Measurements from ENCODE around the gene ZCCHC7. TPM values are rescaled to one million over a fixed set of nuclear protein-coding genes. Genes with fewer than 3 reads are reported as not detected.

ZCCHC7 gene
- total and polyA plus RNA-seq, 10 of the 15 experiments (the other 5 are each of a cell fraction or from before 2014, with no cell fraction given): 42.9 to 178 (median 53.3) TPM

DNA sequence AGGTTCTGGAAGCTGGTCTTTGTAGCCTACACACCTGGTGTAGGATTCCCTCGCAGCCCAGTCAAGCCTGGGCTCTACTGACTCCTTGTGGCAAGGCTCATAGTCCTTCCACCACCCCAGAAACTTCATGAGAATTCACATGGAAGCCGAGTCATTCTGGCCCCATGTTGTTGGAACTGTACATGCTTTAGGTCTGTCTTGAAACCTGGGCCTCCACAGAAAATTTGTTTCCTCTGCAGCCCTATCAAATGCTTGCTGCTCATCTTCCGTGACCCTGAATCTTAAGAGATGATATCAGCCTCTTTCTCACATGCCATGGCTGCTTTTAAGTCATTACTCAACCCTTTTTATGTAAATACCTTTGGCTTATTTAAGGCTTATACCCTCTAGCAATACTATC lies 188.8 kb downstream of the ZCCHC7 start:
- Histone ChIP-seq H3K4me3 (no peak overlapping the region), H4K20me1 (ENCODE audit: control insufficient read depth, insufficient read depth) (no peaks in the 10 kb centered on the region), H3K9me3 (replicated peaks; ENCODE audit: control insufficient read depth, insufficient read depth, low read length) (no peaks in the 10 kb centered on the region; the same call in 2 of the 3 replicates), H3K4me2 (ENCODE audit: control insufficient read depth, insufficient read depth) (no peak overlapping the region), H3K4me1 (ENCODE audit: control insufficient read depth, insufficient read depth, low read length) (peaks cover 11% of the 10 kb centered on the region), H2AFZ (ENCODE audit: control insufficient read depth, low read depth, low read length) (no peak overlapping the region; the same call in 1 of the 2 replicates), H3K79me2 (ENCODE audit: control insufficient read depth, insufficient read depth, low read length) (no peaks in the 10 kb centered on the region; the same call in none of the 2 replicates), H3K27ac (ENCODE audit: control insufficient read depth, insufficient read depth) (peak overlapping the region; percentile 22), H3K9ac (ENCODE audit: control insufficient read depth, insufficient read depth, low read length) (no peak overlapping the region), H3K27me3 (replicated peaks in 1 of 2; ENCODE audit: control insufficient read depth in 2 of 2, insufficient read depth in 2 of 2, low read length in 1 of 2) (no peaks in the 10 kb centered on the region), H3K36me3 (ENCODE audit: control insufficient read depth in 2 of 2, insufficient read depth in 2 of 2, low read length in 1 of 2) (peaks cover 3 to 25% of the 10 kb centered on the region in 2 experiments)
- DNase-seq (ENCODE audit: low read depth, low spot score) (no peak), ATAC-seq (peak; percentile 91), FAIRE-seq (peak; percentile 47)
- ChIA-PET CTCF (interaction anchor here (0.6 to 2.8 kb wide), 13 partner anchors 13 to 510 kb away, joined by 3 to 19 read pairs (median 3); no protein-coding TSS in a partner anchor), POLR2A (interaction anchor here (0.5 to 4.1 kb wide), 3 partner anchors 14 to 232 kb away, joined by 3 to 24 read pairs (median 5); no protein-coding TSS in a partner anchor), SMC1A (ENCODE audit: uncharacterized antibody, unreplicated experiment) (interaction anchor here (0.6 to 6.4 kb wide), 13 partner anchors 8 to 316 kb away, joined by 3 to 26 read pairs (median 4); no protein-coding TSS in a partner anchor), RAD21 (ENCODE audit: unreplicated experiment) (interaction anchor here (0.6 to 3.1 kb wide), 11 partner anchors 13 to 316 kb away, joined by 3 to 11 read pairs (median 3); no protein-coding TSS in a partner anchor)
- in situ Hi-C loops (cut with MboI): no loop called here
- no TSS peak for BruUV-seq (replicated peaks)
- WGBS (ENCODE audit: insufficient coverage, insufficient replicate concordance, low lambda C conversion rate, missing lambda C conversion rate): 82% methylated on average over 3 of the region's 3 CpGs
- intact Hi-C loops (cut with micrococcal nuclease; ENCODE audit: unreplicated experiment): no loop called here
- TF ChIP-seq RELA (IDR thresholded peaks at IDR 0.05; ENCODE audit: borderline replicate concordance, partially characterized antibody): no peak
- TF ChIP-seq, protein P1, sequence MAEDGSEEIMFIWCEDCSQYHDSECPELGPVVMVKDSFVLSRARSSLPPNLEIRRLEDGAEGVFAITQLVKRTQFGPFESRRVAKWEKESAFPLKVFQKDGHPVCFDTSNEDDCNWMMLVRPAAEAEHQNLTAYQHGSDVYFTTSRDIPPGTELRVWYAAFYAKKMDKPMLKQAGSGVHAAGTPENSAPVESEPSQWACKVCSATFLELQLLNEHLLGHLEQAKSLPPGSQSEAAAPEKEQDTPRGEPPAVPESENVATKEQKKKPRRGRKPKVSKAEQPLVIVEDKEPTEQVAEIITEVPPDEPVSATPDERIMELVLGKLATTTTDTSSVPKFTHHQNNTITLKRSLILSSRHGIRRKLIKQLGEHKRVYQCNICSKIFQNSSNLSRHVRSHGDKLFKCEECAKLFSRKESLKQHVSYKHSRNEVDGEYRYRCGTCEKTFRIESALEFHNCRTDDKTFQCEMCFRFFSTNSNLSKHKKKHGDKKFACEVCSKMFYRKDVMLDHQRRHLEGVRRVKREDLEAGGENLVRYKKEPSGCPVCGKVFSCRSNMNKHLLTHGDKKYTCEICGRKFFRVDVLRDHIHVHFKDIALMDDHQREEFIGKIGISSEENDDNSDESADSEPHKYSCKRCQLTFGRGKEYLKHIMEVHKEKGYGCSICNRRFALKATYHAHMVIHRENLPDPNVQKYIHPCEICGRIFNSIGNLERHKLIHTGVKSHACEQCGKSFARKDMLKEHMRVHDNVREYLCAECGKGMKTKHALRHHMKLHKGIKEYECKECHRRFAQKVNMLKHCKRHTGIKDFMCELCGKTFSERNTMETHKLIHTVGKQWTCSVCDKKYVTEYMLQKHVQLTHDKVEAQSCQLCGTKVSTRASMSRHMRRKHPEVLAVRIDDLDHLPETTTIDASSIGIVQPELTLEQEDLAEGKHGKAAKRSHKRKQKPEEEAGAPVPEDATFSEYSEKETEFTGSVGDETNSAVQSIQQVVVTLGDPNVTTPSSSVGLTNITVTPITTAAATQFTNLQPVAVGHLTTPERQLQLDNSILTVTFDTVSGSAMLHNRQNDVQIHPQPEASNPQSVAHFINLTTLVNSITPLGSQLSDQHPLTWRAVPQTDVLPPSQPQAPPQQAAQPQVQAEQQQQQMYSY (CRISPR knock-in tag; IDR thresholded peaks at IDR 0.05): no peak
- TF ChIP-seq ZZZ3 (IDR thresholded peaks at IDR 0.05; ENCODE audit: control insufficient read depth, insufficient read length, low read depth): no peak
- no peak for TF ChIP-seq HDAC2 (IDR thresholded peaks at IDR 0.05)
- TF ChIP-seq RUNX3 (IDR thresholded peaks at IDR 0.05; ENCODE audit: low read length): peak; percentile 26; the same call in 1 of the 2 replicates
- no peak for TF ChIP-seq MTA2 (IDR thresholded peaks at IDR 0.05; ENCODE audit: low read depth)
- TF ChIP-seq RB1 (IDR thresholded peaks at IDR 0.05; ENCODE audit: borderline replicate concordance): no peak
- peak; percentile 70 for TF ChIP-seq FOXM1 (IDR thresholded peaks at IDR 0.05; ENCODE audit: low read depth, low read length)
- TF ChIP-seq, protein P2, sequence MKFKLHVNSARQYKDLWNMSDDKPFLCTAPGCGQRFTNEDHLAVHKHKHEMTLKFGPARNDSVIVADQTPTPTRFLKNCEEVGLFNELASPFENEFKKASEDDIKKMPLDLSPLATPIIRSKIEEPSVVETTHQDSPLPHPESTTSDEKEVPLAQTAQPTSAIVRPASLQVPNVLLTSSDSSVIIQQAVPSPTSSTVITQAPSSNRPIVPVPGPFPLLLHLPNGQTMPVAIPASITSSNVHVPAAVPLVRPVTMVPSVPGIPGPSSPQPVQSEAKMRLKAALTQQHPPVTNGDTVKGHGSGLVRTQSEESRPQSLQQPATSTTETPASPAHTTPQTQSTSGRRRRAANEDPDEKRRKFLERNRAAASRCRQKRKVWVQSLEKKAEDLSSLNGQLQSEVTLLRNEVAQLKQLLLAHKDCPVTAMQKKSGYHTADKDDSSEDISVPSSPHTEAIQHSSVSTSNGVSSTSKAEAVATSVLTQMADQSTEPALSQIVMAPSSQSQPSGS (IDR thresholded peaks at IDR 0.05; ENCODE audit: low read length): peak; percentile 57
- TF ChIP-seq, protein P3, sequence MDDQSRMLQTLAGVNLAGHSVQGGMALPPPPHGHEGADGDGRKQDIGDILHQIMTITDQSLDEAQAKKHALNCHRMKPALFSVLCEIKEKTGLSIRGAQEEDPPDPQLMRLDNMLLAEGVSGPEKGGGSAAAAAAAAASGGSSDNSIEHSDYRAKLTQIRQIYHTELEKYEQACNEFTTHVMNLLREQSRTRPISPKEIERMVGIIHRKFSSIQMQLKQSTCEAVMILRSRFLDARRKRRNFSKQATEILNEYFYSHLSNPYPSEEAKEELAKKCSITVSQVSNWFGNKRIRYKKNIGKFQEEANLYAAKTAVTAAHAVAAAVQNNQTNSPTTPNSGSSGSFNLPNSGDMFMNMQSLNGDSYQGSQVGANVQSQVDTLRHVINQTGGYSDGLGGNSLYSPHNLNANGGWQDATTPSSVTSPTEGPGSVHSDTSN (IDR thresholded peaks at IDR 0.05; ENCODE audit: insufficient replicate concordance, low read depth, low read length): no peak
- TF ChIP-seq ZSCAN29 (IDR thresholded peaks at IDR 0.05): no peak
- no peak for TF ChIP-seq TBL1XR1 (IDR thresholded peaks at IDR 0.05; ENCODE audit: low read depth, low read length)
- TF ChIP-seq SREBF2 (IDR thresholded peaks at IDR 0.05; ENCODE audit: low read length): no peak
- 0 out of 2 replicates have a peak, but pooled peaks have one; percentile 16 for TF ChIP-seq PML (IDR thresholded peaks at IDR 0.05; ENCODE audit: low read length)
- no peak for TF ChIP-seq SREBF1 (IDR thresholded peaks at IDR 0.05; ENCODE audit: low read length)
- no peak for TF ChIP-seq POLR2A (IDR thresholded peaks at IDR 0.05; ENCODE audit: low read depth, low read length)
- TF ChIP-seq, protein P4, sequence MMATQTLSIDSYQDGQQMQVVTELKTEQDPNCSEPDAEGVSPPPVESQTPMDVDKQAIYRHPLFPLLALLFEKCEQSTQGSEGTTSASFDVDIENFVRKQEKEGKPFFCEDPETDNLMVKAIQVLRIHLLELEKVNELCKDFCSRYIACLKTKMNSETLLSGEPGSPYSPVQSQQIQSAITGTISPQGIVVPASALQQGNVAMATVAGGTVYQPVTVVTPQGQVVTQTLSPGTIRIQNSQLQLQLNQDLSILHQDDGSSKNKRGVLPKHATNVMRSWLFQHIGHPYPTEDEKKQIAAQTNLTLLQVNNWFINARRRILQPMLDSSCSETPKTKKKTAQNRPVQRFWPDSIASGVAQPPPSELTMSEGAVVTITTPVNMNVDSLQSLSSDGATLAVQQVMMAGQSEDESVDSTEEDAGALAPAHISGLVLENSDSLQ (IDR thresholded peaks at IDR 0.05): no peak
- no peak for TF ChIP-seq BACH1 (IDR thresholded peaks at IDR 0.05; ENCODE audit: borderline replicate concordance)
- TF ChIP-seq CBX3 (IDR thresholded peaks at IDR 0.05; ENCODE audit: borderline replicate concordance, low read depth): no peak

Measured in GM12878 (cell line).